Stomach (tissue), 9 donors: ENCODE results near the gene CLEC2L. TPM values are rescaled to one million over a fixed set of nuclear protein-coding genes. Genes with fewer than 3 reads are reported as not detected.
"Not testable (repeated sequence)": the region's sequence is repeated elsewhere in the genome, so short reads cannot be mapped to it uniquely, and the experiment has no call there.

Source experiments
- DNase-seq, 2 donors: peaks; one replicate each; pipeline versions ENCODE4 v3.0.0 to v3.0.0-alpha.2; 2013 to 2019
- H3K27ac ChIP-seq, 5 donors: fragments of 200-600 bp in 4 of 5; sonication (generic) in 4 of 5; one replicate each; pipeline ENCODE4 v1.5.1; 2013 to 2019; ENCODE audit warnings: mild to moderate bottlenecking in 1 of 5, moderate library complexity in 1 of 5
- H3K27me3 ChIP-seq, 3 donors: fragments of 200-600 bp; sonication (generic); one replicate each; pipeline ENCODE4 v1.5.1; 2017 to 2019; ENCODE audit warnings: mixed run types in 1 of 3
- H3K36me3 ChIP-seq, 4 donors: fragments of 200-600 bp; sonication (generic); 1 replicate in 3 of 4; 2 replicates in 1 of 4; pipeline ENCODE4 v1.5.1; 2016 to 2019
- H3K4me1 ChIP-seq, 4 donors: fragments of 200-600 bp; sonication (generic); one replicate each; pipeline ENCODE4 v1.5.1; 2016 to 2019
- H3K4me3 ChIP-seq, 4 donors: fragments of 200-600 bp; sonication (generic) in 3 of 4; one replicate each; pipeline ENCODE4 v1.5.1; 2016 to 2019; ENCODE audit warnings: mild to moderate bottlenecking in 1 of 4
- H3K9me3 ChIP-seq, 4 donors: fragments of 200-600 bp; sonication (generic); one replicate each; pipeline ENCODE4 v1.5.1; 2016 to 2019
- CTCF ChIP-seq, 7 experiments: fragments of 450-650 bp in 4 of 7; fragments of 200-600 bp in 3 of 7; sonication (generic) in 3 of 7; IDR thresholded peaks; one replicate each; pipeline ENCODE4 v1.5.1; 2016 to 2019; ENCODE audit warnings: antibody characterized with exemption in 7 of 7, control low read depth in 2 of 7, mild to moderate bottlenecking in 1 of 7
- EP300 ChIP-seq: sonication (generic); formaldehyde crosslinking; IDR thresholded peaks from one replicate; pipeline ENCODE4 v1.6.1; 2017; ENCODE audit warnings: antibody characterized with exemption
- POLR2A ChIP-seq, 4 donors: fragments of 450-650 bp; IDR thresholded peaks; one replicate each; pipeline ENCODE4 v1.6.1; 2016; ENCODE audit warnings: antibody characterized with exemption in 4 of 4, control low read depth in 2 of 4, mild to moderate bottlenecking in 1 of 4, moderate library complexity in 1 of 4
- POLR2AphosphoS5 ChIP-seq, 3 donors: sonication (generic); formaldehyde crosslinking; IDR thresholded peaks; one replicate each; pipeline ENCODE4 v1.6.1; 2016; ENCODE audit warnings: antibody characterized with exemption in 3 of 3
- whole genome bisulfite sequencing, 5 donors: extraction: QIAGEN DNeasy Blood & Tissue Kit in 3 of 5; methylation state at CpG; one replicate each; pipeline versions ENCODE4 v1.1.5 to v1.1.7; 2013 to 2018; 5-methylcytosine and 5-hydroxymethylcytosine counted together
- intact Hi-C: fragments of 100-400 bp; cut with DNase I; formaldehyde crosslinking; loops from one replicate; pipeline ENCODE4 v1.15.1; 2023; ENCODE audit warnings: low total_unique reads
- polyA plus RNA-seq, 3 donors: library from polyadenylated mRNA; stranded (reverse); fragments of 200-250 nt; gene quantifications; one replicate each; pipeline ENCODE4 v1.2.3, GENCODE V29; 2013
- total RNA-seq, 5 donors: library from RNA; depleted of rRNA; stranded (reverse); fragments of >200 nt; gene quantifications; one replicate each; pipeline versions ENCODE4 v1.1.0 to v1.2.3, GENCODE V29; 2014 to 2016
- donor health status: healthy with polysubstance abuse.
- donor health status: Bipolar disorder and iron deficiency.
- donor health status: healthy.

The CLEC2L gene
- total and polyA plus RNA-seq, 8 donors = 0.61 TPM; not detected in 7

- Histone ChIP-seq H3K36me3 (no peaks in the 10 kb centered on the region), H3K27ac (no peak overlapping the region), H3K27me3 (no peaks in the 10 kb centered on the region), H3K9me3 (no peaks in the 10 kb centered on the region), H3K4me1 (peaks cover 0 to 8% (median 2%) of the 10 kb centered on the region in 4 donors), H3K4me3 (no peak overlapping the region)
- WGBS, 5 donors = 84 to 89% (median 88%) methylated on average over 10 to 11 of the region's 11 CpGs
- DNase-seq = no peak
- intact Hi-C loops = no loop called here
- no peak for TF ChIP-seq POLR2AphosphoS5 (IDR thresholded peaks at IDR 0.05)
- no peak for TF ChIP-seq EP300
- TF ChIP-seq CTCF (IDR thresholded peaks at IDR 0.05) = no peak
- TF ChIP-seq POLR2A (IDR thresholded peaks at IDR 0.05) = no peak
These were observed 21.2 kb downstream of the CLEC2L start for GRCh38 chr7:139544645-139545044.

- no peak overlapping the region for H3K4me3 ChIP-seq
- H3K27me3 ChIP-seq = no peaks in the 10 kb centered on the region
- intact Hi-C loops = no loop called here
- H3K9me3 ChIP-seq = no peaks in the 10 kb centered on the region
- no peak overlapping the region for H3K27ac ChIP-seq
- TF ChIP-seq POLR2A (IDR thresholded peaks at IDR 0.05) (no peak), CTCF (IDR thresholded peaks at IDR 0.05) (no peak), EP300 (no peak), POLR2AphosphoS5 (IDR thresholded peaks at IDR 0.05) (no peak)
- H3K36me3 ChIP-seq = no peaks in the 10 kb centered on the region
- no peak for DNase-seq
- WGBS, 5 donors = 85 to 92% (median 89%) methylated on average over 5 of the region's 5 CpGs
- no peaks in the 10 kb centered on the region for H3K4me1 ChIP-seq
These were observed 25.0 kb downstream of the CLEC2L start for GRCh38 chr7:139548302-139549028.

DNA sequence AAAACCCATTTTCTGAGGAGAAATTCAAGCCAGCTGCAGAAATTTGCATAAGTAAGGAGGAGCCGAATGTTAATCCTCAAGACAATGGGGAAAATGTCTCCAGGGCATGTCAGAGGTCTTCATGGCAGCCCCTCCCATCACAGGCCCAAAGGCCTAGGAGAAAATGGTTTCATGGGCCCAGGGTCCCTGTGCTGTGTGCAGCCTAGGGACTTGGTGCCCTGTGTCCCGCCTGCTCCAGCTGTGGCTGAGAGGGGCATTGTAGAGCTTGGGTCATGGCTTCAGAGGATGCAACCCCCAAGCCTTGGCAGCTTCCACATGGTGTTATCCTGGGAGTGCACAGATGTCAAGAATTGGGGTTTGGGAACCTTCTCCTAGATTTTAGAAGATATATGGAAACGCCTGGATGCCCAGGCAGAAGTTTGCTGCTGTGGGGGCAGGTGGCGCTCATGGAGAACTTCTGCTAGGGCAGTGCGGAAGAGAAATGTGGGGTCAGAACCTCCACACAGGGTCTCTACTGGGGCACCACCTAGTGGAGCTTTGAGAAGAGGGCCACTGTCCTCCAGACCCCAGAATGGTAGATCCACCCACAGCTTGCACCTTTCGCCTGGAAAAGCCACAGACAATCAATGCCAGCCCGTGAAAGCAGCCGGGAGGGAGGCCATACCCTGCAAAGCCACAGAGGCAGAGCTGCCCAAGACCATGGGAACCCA is 30.7 kb downstream of the CLEC2L start:
- H3K4me3 ChIP-seq, H3K27me3 ChIP-seq, H3K27ac ChIP-seq, DNase-seq, H3K36me3 ChIP-seq, intact Hi-C loops, H3K9me3 ChIP-seq, H3K4me1 ChIP-seq: not testable (repeated sequence)
- WGBS, 5 donors = 88 to 94% (median 92%) methylated on average over 8 of the region's 8 CpGs

GRCh38 chr7:139557857-139558581 is 34.5 kb downstream of the CLEC2L start:
- TF ChIP-seq CTCF (IDR thresholded peaks at IDR 0.05) (no peak), EP300 (no peak), POLR2A (IDR thresholded peaks at IDR 0.05) (no peak), POLR2AphosphoS5 (IDR thresholded peaks at IDR 0.05) (no peak)
- Histone ChIP-seq H3K27me3 (no peaks in the 10 kb centered on the region), H3K4me1 (no peaks in the 10 kb centered on the region), H3K36me3 (peaks cover 0 to 6% (median under 1%) of the 10 kb centered on the region in 4 donors), H3K9me3 (peaks cover 0 to 5% (median 0%) of the 10 kb centered on the region in 4 donors), H3K4me3 (no peak overlapping the region), H3K27ac (no peak overlapping the region)
- WGBS, 5 donors = 45 to 60% (median 52%) methylated on average over 8 of the region's 8 CpGs
- intact Hi-C loops = no loop called here
- DNase-seq = no peak
